ENCODE results near the gene CRISPLD2.

- TF ChIP-seq CTCF (IDR thresholded peaks at IDR 0.05; ENCODE audit: insufficient read depth, low read length) (no peak), POLR2AphosphoS5 (IDR thresholded peaks at IDR 0.05; ENCODE audit: low read depth) (no peak), REST (IDR thresholded peaks at IDR 0.05; ENCODE audit: insufficient replicate concordance, low read depth) (no peak), GABPA (IDR thresholded peaks at IDR 0.05; ENCODE audit: low read depth) (no peak), SPI1 (IDR thresholded peaks at IDR 0.05; ENCODE audit: borderline replicate concordance, low read depth) (no peak)
These were observed 68.7 kb downstream of the CRISPLD2 start for GRCh38 chr16:84888450-84888849.

Measured in HL-60 (cell line).